ENCODE results near the gene MAP2K3. TPM values are rescaled to one million over a fixed set of nuclear protein-coding genes. Genes with fewer than 3 reads are reported as not detected.

The MAP2K3 gene
- total RNA-seq (2013; cell fraction: nucleolus; rRNA removed) = 13.7 and 15.8 TPM in 2 replicates
- total RNA-seq (2014; rRNA removed) (14.4 and 15.0 TPM in 2 replicates), total RNA-seq (2014; rRNA removed; fragmentation: Illumina TruSeq; extraction: Trizol) (8.6 and 10.0 TPM in 2 replicates), total RNA-seq (2021) (38.6 and 39.4 TPM in 2 replicates), polyA plus RNA-seq (2011; rRNA removed) (13.3 and 16.6 TPM in 2 replicates), polyA plus RNA-seq (2014; fragmentation: Illumina TruSeq; extraction: Trizol) (6.3 and 20.6 TPM in 2 replicates), polyA plus RNA-seq (2014; fragmentation: Nextera tagmentation; extraction: Ambion mirVana) (1 to 10 TPM in 1 of 2 experiments, under 1 TPM in 1; 0.71 to 3.8 TPM), polyA plus RNA-seq (2014; rRNA removed) (30.4 and 33.1 TPM in 2 replicates), polyA plus RNA-seq (2016; fragmentation: Nextera tagmentation; extraction: Ambion mirVana) (10 to 100 TPM; 37.1 to 38.6 TPM), polyA minus RNA-seq (2011; rRNA and poly(A)+ RNA removed) (12.9 and 18.6 TPM in 2 replicates), Bru-seq, nascent RNA (percentile 68 among the genes with signal in this experiment), BruChase-seq, experiment 1, labeled RNA remaining after a 6-hour chase (percentile 75 among the genes with signal in this experiment), BruChase-seq, experiment 2, labeled RNA remaining after a 2-hour chase (percentile 73 among the genes with signal in this experiment)
- polyA plus RNA-seq (2011; ENCODE audit: low read depth) = 8.9 TPM
- polyA plus RNA-seq (2011; cell fraction: cytosol; rRNA removed) = 32.9 and 36.4 TPM in 2 replicates
- polyA plus RNA-seq (2011; cell fraction: nucleus; rRNA removed) = 28.3 and 35.6 TPM in 2 replicates
- polyA plus RNA-seq (2012) = 19.0 and 25.3 TPM in 2 replicates
- polyA minus RNA-seq (2011; cell fraction: cytosol; rRNA and poly(A)+ RNA removed) = 10.0 and 15.5 TPM in 2 replicates
- 7.3 and 13.4 TPM in 2 replicates for polyA minus RNA-seq (2011; cell fraction: nucleus; rRNA and poly(A)+ RNA removed)
- long read RNA-seq, experiment 1, transcript MAP2K3-202 (12 exons, 2,303 nt) = major isoform, 7 of 20 reads
- long read RNA-seq, experiment 1, partial matches to known transcripts = 2 of 20 reads
- long read RNA-seq, experiment 1, other reads (novel, unspliced or antisense) = 8 of 20 reads
- long read RNA-seq, experiment 2, partial matches to known transcripts = 1 of 11 reads
- long read RNA-seq, experiment 2, other reads (novel, unspliced or antisense) = 4 of 11 reads

- ChIA-PET SMC1A (ENCODE audit: uncharacterized antibody, unreplicated experiment) (interaction anchor here (0.6 to 2.8 kb wide), 2 partner anchors 23 to 155 kb away, joined by 3 to 12 read pairs; no protein-coding TSS in a partner anchor), CTCF (interaction anchor here (1.0 to 5.7 kb wide), 6 partner anchors 8 to 229 kb away, joined by 3 to 38 read pairs (median 14); partner anchors contain the start of gene DHRS7B), RAD21 (ENCODE audit: unreplicated experiment) (interaction anchor here (0.5 to 3.7 kb wide), 3 partner anchors 9 to 152 kb away, joined by 4 to 14 read pairs (median 12); no protein-coding TSS in a partner anchor), POLR2A (interaction anchor here (0.7 kb wide), 1 partner anchor 8 kb away, joined by 3 read pairs; no protein-coding TSS in a partner anchor)
- FAIRE-seq = peak; percentile 96
- Histone ChIP-seq H3K27me3 (replicated peaks in 1 of 2; ENCODE audit: control insufficient read depth in 2 of 2, insufficient read depth in 2 of 2, low read length in 1 of 2) (0 out of 4 replicates have a peak, but pooled peaks cover 0 to 3% of the 10 kb centered on the region in 2 experiments), H3K4me3 (peak within 1 kb of the TSS; percentile 94), H3K9me3 (replicated peaks; ENCODE audit: control insufficient read depth, insufficient read depth, low read length) (no peaks in the 10 kb centered on the region), H4K20me1 (ENCODE audit: control insufficient read depth, insufficient read depth) (no peaks in the 10 kb centered on the region), H2AFZ (ENCODE audit: control insufficient read depth, low read depth, low read length) (peak within 1 kb of the TSS; percentile 86), H3K79me2 (ENCODE audit: control insufficient read depth, insufficient read depth, low read length) (peaks cover 50% of the 10 kb centered on the region), H3K4me2 (ENCODE audit: control insufficient read depth, insufficient read depth) (peak within 1 kb of the TSS; percentile 88), H3K4me1 (ENCODE audit: control insufficient read depth, insufficient read depth, low read length) (peaks cover 31% of the 10 kb centered on the region), H3K36me3 (ENCODE audit: control insufficient read depth in 2 of 2, insufficient read depth in 2 of 2, low read length in 1 of 2) (no peaks in the 10 kb centered on the region), H3K27ac (ENCODE audit: control insufficient read depth, insufficient read depth) (peak within 1 kb of the TSS; percentile 68), H3K9ac (ENCODE audit: control insufficient read depth, insufficient read depth, low read length) (peak within 1 kb of the TSS; percentile 69)
- BruUV-seq (replicated peaks) = no TSS peak
- WGBS (ENCODE audit: insufficient coverage, insufficient replicate concordance, low lambda C conversion rate, missing lambda C conversion rate) = under 1% methylated on average over 78 of the region's 88 CpGs
- peak; percentile 80 for ATAC-seq
- in situ Hi-C loops (cut with MboI) (no loop called here), intact Hi-C loops (cut with micrococcal nuclease; ENCODE audit: unreplicated experiment) (loop anchor here (5.0 kb wide), 4 partner anchors 72 to 242 kb away; partner anchors contain the start of genes DHRS7B, KCNJ12, TMEM11 and USP22)
- peak; percentile 88 for DNase-seq (ENCODE audit: low read depth, low spot score)
- TF ChIP-seq ZBTB11 (CRISPR knock-in tag; IDR thresholded peaks at IDR 0.05) (no peak), ZBTB4 (CRISPR knock-in tag; IDR thresholded peaks at IDR 0.05) (no peak), ETV6 (conservative IDR thresholded peaks at IDR 0.05 in 1 of 2, IDR thresholded peaks at IDR 0.05 in 1 of 2; ENCODE audit: borderline replicate concordance in 1 of 2, low read depth in 1 of 2) (no peak), RCOR1 (conservative IDR thresholded peaks at IDR 0.05; ENCODE audit: low read depth, low read length) (no peak), ZNF217 (IDR thresholded peaks at IDR 0.05) (0 out of 2 replicates have a peak, but pooled peaks have one; percentile 16), TCF7 (IDR thresholded peaks at IDR 0.05; ENCODE audit: borderline replicate concordance) (no peak), PKNOX1 (IDR thresholded peaks at IDR 0.05) (peak; percentile 98)
Measured at GRCh38 chr17:21284319-21285163, at the start of gene MAP2K3. Gene MAP2K3 (plus strand): TSS chr17:21284711. CDS start chr17:21284921, 210 bp downstream.
